Tibial nerve (tissue), 3 donors: ENCODE measurements around the gene FAF2.

ENCODE experiments used
- POLR2A ChIP-seq, 2 donors: fragments of 450-650 bp; IDR thresholded peaks; one replicate each; pipeline ENCODE4 v1.6.1; 2017; ENCODE audit warnings: antibody characterized with exemption in 2 of 2, mild to moderate bottlenecking in 2 of 2, moderate library complexity in 2 of 2
- TF ChIP-seq, protein P1 (sequence below), 5 experiments: fragments of 200-600 bp in 3 of 5; fragments of 450-650 bp in 2 of 5; sonication (generic) in 3 of 5; IDR thresholded peaks; one replicate each; pipeline ENCODE4 v1.5.1; 2016 to 2019; ENCODE audit warnings: antibody characterized with exemption in 5 of 5, mild to moderate bottlenecking in 3 of 5, moderate library complexity in 2 of 5

DNA sequence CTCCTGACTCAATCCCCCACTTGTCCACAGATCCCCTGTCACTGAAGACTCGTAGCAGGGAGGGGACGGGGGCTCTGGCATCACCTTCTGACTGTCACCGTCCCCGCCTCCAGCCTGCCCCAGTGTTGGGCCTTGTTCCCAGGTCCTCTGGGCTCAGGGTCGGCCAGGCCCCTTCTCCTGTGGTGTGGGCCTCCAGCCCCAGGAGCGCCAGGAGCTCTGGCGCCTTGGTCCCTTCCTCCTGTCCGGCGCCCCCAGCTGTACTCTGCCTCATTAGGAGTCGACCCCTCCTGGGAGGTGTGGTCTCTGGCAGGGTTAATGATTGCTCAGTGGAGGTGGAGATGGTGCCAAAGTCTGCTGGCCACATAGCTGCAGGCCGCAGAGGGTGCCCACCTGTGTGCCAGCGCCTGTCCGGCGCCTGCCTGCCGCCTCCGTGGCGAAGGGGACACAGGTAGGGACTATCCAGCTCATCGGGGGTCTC is 100.8 kb downstream of the FAF2 start, which contains the start of gene CDHR2:
- TF ChIP-seq, protein P1, sequence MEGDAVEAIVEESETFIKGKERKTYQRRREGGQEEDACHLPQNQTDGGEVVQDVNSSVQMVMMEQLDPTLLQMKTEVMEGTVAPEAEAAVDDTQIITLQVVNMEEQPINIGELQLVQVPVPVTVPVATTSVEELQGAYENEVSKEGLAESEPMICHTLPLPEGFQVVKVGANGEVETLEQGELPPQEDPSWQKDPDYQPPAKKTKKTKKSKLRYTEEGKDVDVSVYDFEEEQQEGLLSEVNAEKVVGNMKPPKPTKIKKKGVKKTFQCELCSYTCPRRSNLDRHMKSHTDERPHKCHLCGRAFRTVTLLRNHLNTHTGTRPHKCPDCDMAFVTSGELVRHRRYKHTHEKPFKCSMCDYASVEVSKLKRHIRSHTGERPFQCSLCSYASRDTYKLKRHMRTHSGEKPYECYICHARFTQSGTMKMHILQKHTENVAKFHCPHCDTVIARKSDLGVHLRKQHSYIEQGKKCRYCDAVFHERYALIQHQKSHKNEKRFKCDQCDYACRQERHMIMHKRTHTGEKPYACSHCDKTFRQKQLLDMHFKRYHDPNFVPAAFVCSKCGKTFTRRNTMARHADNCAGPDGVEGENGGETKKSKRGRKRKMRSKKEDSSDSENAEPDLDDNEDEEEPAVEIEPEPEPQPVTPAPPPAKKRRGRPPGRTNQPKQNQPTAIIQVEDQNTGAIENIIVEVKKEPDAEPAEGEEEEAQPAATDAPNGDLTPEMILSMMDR (IDR thresholded peaks at IDR 0.05) = no peak
- no peak for TF ChIP-seq POLR2A (IDR thresholded peaks at IDR 0.05)
